ENCODE results near the gene C14orf93.

C14orf93 gene

GRCh38 chr14:23045419-23046357 is 35.7 kb upstream of the C14orf93 start:
- no peak for DNase-seq

- no peak for DNase-seq
These were observed 34.9 kb upstream of the C14orf93 start for GRCh38 chr14:23044840-23045239.

- DNase-seq: no peak
These were observed 33.8 kb upstream of the C14orf93 start for GRCh38 chr14:23043754-23044153.

- DNase-seq: no peak
These were observed 33.2 kb upstream of the C14orf93 start for GRCh38 chr14:23043145-23043544.

GRCh38 chr14:23042162-23042965 is 32.4 kb upstream of the C14orf93 start, which contains the start of gene PSMB11:
TSS of gene PSMB11 (plus strand) at chr14:23042212. CDS start at chr14:23042226, 14 bp downstream.
- DNase-seq: no peak

GRCh38 chr14:23041729-23042128 is 31.8 kb upstream of the C14orf93 start:
- peak; percentile 29 for DNase-seq

- no peak for DNase-seq
These were observed 30.2 kb upstream of the C14orf93 start for GRCh38 chr14:23040100-23040499.

- DNase-seq: no peak
These were observed 25.6 kb upstream of the C14orf93 start for GRCh38 chr14:23035303-23036144.

GRCh38 chr14:23034498-23035302 is 24.8 kb upstream of the C14orf93 start, which contains the start of gene PSMB5:
TSS of gene PSMB5 (minus strand) at chr14:23034900. CDS start at chr14:23034881, 19 bp downstream.
- peak; percentile 93 for DNase-seq

- no peak for DNase-seq
These were observed 24.0 kb upstream of the C14orf93 start for GRCh38 chr14:23033801-23034497.

GRCh38 chr14:23033251-23033727 is 23.3 kb upstream of the C14orf93 start:
- no peak for DNase-seq

- no peak for DNase-seq
These were observed 21.0 kb upstream of the C14orf93 start for GRCh38 chr14:23030936-23031335.

- DNase-seq: no peak
These were observed 18.9 kb upstream of the C14orf93 start for GRCh38 chr14:23028799-23029198.

- no peak for DNase-seq
These were observed 15.3 kb upstream of the C14orf93 start for GRCh38 chr14:23025151-23025814.

GRCh38 chr14:23024612-23025075 is 14.7 kb upstream of the C14orf93 start:
- DNase-seq: no peak

- DNase-seq: no peak
These were observed 13.8 kb upstream of the C14orf93 start for GRCh38 chr14:23023795-23024152.

GRCh38 chr14:23023022-23023794 is 13.3 kb upstream of the C14orf93 start:
- no peak for DNase-seq

GRCh38 chr14:23021889-23022442 is 12.0 kb upstream of the C14orf93 start:
- no peak for DNase-seq

GRCh38 chr14:23021434-23021833 is 11.5 kb upstream of the C14orf93 start:
- DNase-seq: no peak

Measured in fibroblast of skin of abdomen (primary cell).